Activated T-helper 1 cell treated with anti-CD3 and anti-CD28 coated beads, Interleukin-12 subunit alpha, Interleukin-12 subunit beta, Interleukin-2, Interleukin-4 antibody, amounts not matched to agents 30 ng/mL and 10 ng/mL and 1 ng/mL, durations not matched to agents 14 hours and 24 hours and 36 hours (primary cell): ENCODE results near the gene CTNNA1. TPM values are rescaled to one million over a fixed set of nuclear protein-coding genes. Genes with fewer than 3 reads are reported as not detected.
"Not testable (repeated sequence)": the region's sequence is repeated elsewhere in the genome, so short reads cannot be mapped to it uniquely, and the experiment has no call there.

Experiments used
- DNase-seq: peaks from one replicate; pipeline ENCODE4 v3.0.0; 2021; ENCODE audit warnings: low spot score
- H3K27ac Mint-ChIP-seq: one replicate; pipeline ENCODE4 v1.8.0; 2021; ENCODE audit warnings: mild to moderate bottlenecking, mixed read lengths
- H3K27me3 Mint-ChIP-seq: one replicate; pipeline ENCODE4 v1.8.0; 2022; ENCODE audit warnings: mild to moderate bottlenecking, moderate library complexity, mixed read lengths; ENCODE audit not compliant: insufficient read depth
- H3K36me3 Mint-ChIP-seq: one replicate; pipeline ENCODE4 v1.8.0; 2021; ENCODE audit warnings: low read depth, mixed read lengths
- H3K4me1 Mint-ChIP-seq: one replicate; pipeline ENCODE4 v1.8.0; 2021; ENCODE audit warnings: low read depth, mixed read lengths
- H3K4me3 Mint-ChIP-seq: one replicate; pipeline ENCODE4 v1.8.0; 2021; ENCODE audit warnings: mild to moderate bottlenecking, moderate library complexity, mixed read lengths
- H3K9me3 Mint-ChIP-seq: one replicate; pipeline ENCODE4 v1.8.0; 2021; ENCODE audit warnings: mixed read lengths
- intact Hi-C: fragments of 100-400 bp; cut with micrococcal nuclease; formaldehyde crosslinking; loops from one replicate; pipeline ENCODE4 v1.15.1; 2024
- total RNA-seq: library from RNA; stranded (reverse); gene quantifications from 2 replicates; pipeline ENCODE4 v1.2.3, GENCODE V29; 2022

The CTNNA1 gene
- total RNA-seq, 1 donor from 2014 or later = 58.0 TPM

GRCh38 chr5:138807182-138807581 lies 54.0 kb downstream of the CTNNA1 start:
- Mint-ChIP-seq H3K4me1 (peaks cover 6% of the 10 kb centered on the region), H3K36me3 (peaks cover 9% of the 10 kb centered on the region), H3K27ac (no peak overlapping the region), H3K4me3 (no peak overlapping the region), H3K27me3 (no peaks in the 10 kb centered on the region), H3K9me3 (no peaks in the 10 kb centered on the region)
- intact Hi-C loops = no loop called here
- no peak for DNase-seq

GRCh38 chr5:138809391-138809790 lies 56.2 kb downstream of the CTNNA1 start:
- intact Hi-C loops = no loop called here
- Mint-ChIP-seq H3K27me3 (no peaks in the 10 kb centered on the region), H3K36me3 (peaks cover 7% of the 10 kb centered on the region), H3K4me3 (no peak overlapping the region), H3K27ac (no peak overlapping the region), H3K9me3 (no peaks in the 10 kb centered on the region), H3K4me1 (peaks cover 6% of the 10 kb centered on the region)
- no peak for DNase-seq

DNA sequence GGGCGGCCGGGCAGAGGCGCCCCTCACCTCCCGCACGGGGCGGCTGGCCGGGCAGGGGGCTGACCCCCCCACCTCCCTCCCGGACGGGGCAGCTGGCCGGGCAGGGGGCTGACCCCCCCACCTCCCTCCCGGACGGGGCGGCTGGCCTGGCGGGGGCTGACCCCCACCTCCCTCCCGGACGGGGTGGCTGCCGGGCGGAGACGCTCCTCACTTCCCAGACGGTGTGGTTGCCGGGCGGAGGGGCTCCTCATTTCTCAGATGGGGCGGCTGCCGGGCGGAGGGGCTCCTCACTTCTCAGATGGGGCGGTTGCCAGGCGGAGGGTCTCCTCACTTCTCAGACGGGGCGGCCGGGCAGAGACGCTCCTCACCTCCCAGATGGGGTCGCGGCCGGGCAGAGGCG lies 57.6 kb downstream of the CTNNA1 start:
- intact Hi-C loops, H3K4me3 Mint-ChIP-seq, H3K27me3 Mint-ChIP-seq, DNase-seq, H3K4me1 Mint-ChIP-seq, H3K9me3 Mint-ChIP-seq, H3K27ac Mint-ChIP-seq, H3K36me3 Mint-ChIP-seq: not testable (repeated sequence)

GRCh38 chr5:138815529-138815928 lies 62.3 kb downstream of the CTNNA1 start:
- H3K4me3 Mint-ChIP-seq = no peak overlapping the region
- no peaks in the 10 kb centered on the region for H3K4me1 Mint-ChIP-seq
- H3K27me3 Mint-ChIP-seq = no peaks in the 10 kb centered on the region
- H3K9me3 Mint-ChIP-seq = no peaks in the 10 kb centered on the region
- peaks cover 4% of the 10 kb centered on the region for H3K36me3 Mint-ChIP-seq
- no peak overlapping the region for H3K27ac Mint-ChIP-seq
- no peak for DNase-seq
- intact Hi-C loops = no loop called here

GRCh38 chr5:138817241-138817640 lies 64.0 kb downstream of the CTNNA1 start:
- no peaks in the 10 kb centered on the region for H3K4me1 Mint-ChIP-seq
- intact Hi-C loops = no loop called here
- H3K4me3 Mint-ChIP-seq = no peak overlapping the region
- no peaks in the 10 kb centered on the region for H3K9me3 Mint-ChIP-seq
- H3K27me3 Mint-ChIP-seq = no peaks in the 10 kb centered on the region
- DNase-seq = no peak
- peaks cover 4% of the 10 kb centered on the region for H3K36me3 Mint-ChIP-seq
- no peak overlapping the region for H3K27ac Mint-ChIP-seq

DNA sequence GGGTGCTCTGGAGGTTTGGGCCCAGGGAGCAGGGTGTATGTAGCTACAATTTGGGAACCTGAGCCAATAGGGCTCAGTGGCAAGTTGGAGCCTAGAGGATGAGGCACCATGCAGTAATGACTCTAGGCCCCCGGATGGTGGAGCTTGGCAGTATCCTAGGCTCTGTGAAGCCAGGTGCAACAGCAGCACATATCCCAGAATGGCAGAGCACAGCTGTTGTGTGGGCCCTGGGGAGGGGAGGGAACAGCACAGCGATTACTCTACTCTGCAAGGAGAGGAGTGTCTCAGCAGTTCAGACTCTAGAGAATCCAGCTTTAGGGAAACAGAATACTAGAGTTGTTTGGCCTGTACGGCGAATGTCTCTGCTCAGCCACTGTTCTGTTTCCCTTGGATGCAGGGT lies 65.9 kb downstream of the CTNNA1 start:
- H3K36me3 Mint-ChIP-seq = peaks cover 4% of the 10 kb centered on the region
- no peaks in the 10 kb centered on the region for H3K9me3 Mint-ChIP-seq
- H3K4me1 Mint-ChIP-seq = no peaks in the 10 kb centered on the region
- no peak for DNase-seq
- intact Hi-C loops = no loop called here
- no peak overlapping the region for H3K4me3 Mint-ChIP-seq
- H3K27ac Mint-ChIP-seq = no peak overlapping the region
- no peaks in the 10 kb centered on the region for H3K27me3 Mint-ChIP-seq

DNA sequence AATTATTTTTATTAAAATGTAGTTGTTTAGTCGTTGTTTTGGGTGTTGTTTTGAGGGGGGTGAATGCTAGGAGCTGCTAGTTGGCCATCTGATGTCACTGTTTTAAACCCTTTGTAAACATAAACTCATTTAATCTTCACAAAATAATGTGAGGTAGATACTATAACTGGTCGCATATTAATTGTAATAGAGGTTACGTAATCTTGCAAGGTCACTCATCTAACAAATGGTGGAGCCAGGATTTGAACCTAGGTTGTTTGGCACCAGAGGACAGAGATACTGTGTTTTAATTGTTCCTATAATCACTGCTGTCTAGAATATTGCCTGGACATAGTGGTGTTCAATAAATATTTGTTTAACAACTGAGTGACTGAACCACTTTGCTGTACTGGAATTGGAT lies 67.5 kb downstream of the CTNNA1 start:
- peaks cover 2% of the 10 kb centered on the region for H3K36me3 Mint-ChIP-seq
- no peak overlapping the region for H3K27ac Mint-ChIP-seq
- no peak for DNase-seq
- no peaks in the 10 kb centered on the region for H3K9me3 Mint-ChIP-seq
- no peaks in the 10 kb centered on the region for H3K27me3 Mint-ChIP-seq
- no peak overlapping the region for H3K4me3 Mint-ChIP-seq
- H3K4me1 Mint-ChIP-seq = no peaks in the 10 kb centered on the region
- intact Hi-C loops = loop anchor here (10.0 kb wide), 1 partner anchor 554 kb away; no protein-coding TSS in a partner anchor

DNA sequence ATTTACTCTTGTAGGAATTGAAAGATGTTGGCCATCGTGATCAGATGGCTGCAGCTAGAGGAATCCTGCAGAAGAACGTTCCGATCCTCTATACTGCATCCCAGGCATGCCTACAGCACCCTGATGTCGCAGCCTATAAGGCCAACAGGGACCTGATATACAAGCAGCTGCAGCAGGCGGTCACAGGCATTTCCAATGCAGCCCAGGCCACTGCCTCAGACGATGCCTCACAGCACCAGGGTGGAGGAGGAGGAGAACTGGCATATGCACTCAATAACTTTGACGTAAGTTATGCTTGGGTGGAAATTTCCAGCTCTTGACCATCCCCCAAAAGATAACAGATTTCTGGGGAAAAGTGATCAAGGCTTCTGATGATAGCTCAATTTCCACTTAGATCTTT lies 71.3 kb downstream of the CTNNA1 start:
- DNase-seq = no peak
- Mint-ChIP-seq H3K27ac (no peak overlapping the region), H3K27me3 (no peaks in the 10 kb centered on the region), H3K9me3 (no peaks in the 10 kb centered on the region), H3K36me3 (peaks cover 7% of the 10 kb centered on the region), H3K4me1 (no peaks in the 10 kb centered on the region), H3K4me3 (no peak overlapping the region)
- intact Hi-C loops = loop anchor here (10.0 kb wide), 1 partner anchor 550 kb away; no protein-coding TSS in a partner anchor

GRCh38 chr5:138824924-138825863 lies 72.0 kb downstream of the CTNNA1 start:
- H3K4me1 Mint-ChIP-seq = no peaks in the 10 kb centered on the region
- H3K27ac Mint-ChIP-seq = no peak overlapping the region
- no peak for DNase-seq
- no peaks in the 10 kb centered on the region for H3K27me3 Mint-ChIP-seq
- peaks cover 7% of the 10 kb centered on the region for H3K36me3 Mint-ChIP-seq
- H3K4me3 Mint-ChIP-seq = no peak overlapping the region
- H3K9me3 Mint-ChIP-seq = no peaks in the 10 kb centered on the region
- intact Hi-C loops = loop anchor here (1.0 to 10.0 kb wide), 2 partner anchors 437 to 550 kb away; no protein-coding TSS in a partner anchor

- no peak for DNase-seq
- H3K4me1 Mint-ChIP-seq = peaks cover 11% of the 10 kb centered on the region
- no peak overlapping the region for H3K27ac Mint-ChIP-seq
- no peaks in the 10 kb centered on the region for H3K27me3 Mint-ChIP-seq
- H3K36me3 Mint-ChIP-seq = peaks cover 7% of the 10 kb centered on the region
- H3K9me3 Mint-ChIP-seq = no peaks in the 10 kb centered on the region
- intact Hi-C loops = loop anchor here (10.0 kb wide), 1 partner anchor 546 kb away; no protein-coding TSS in a partner anchor
- H3K4me3 Mint-ChIP-seq = no peak overlapping the region
Observed at GRCh38 chr5:138828556-138828955, 75.3 kb downstream of the CTNNA1 start.

- H3K27me3 Mint-ChIP-seq = no peaks in the 10 kb centered on the region
- H3K9me3 Mint-ChIP-seq = no peaks in the 10 kb centered on the region
- H3K27ac Mint-ChIP-seq = no peak overlapping the region
- H3K36me3 Mint-ChIP-seq = peaks cover 7% of the 10 kb centered on the region
- no peak overlapping the region for H3K4me3 Mint-ChIP-seq
- no peak for DNase-seq
- peaks cover 11% of the 10 kb centered on the region for H3K4me1 Mint-ChIP-seq
- intact Hi-C loops = loop anchor here (10.0 kb wide), 1 partner anchor 545 kb away; no protein-coding TSS in a partner anchor
Observed at GRCh38 chr5:138829341-138829740, 76.1 kb downstream of the CTNNA1 start.

GRCh38 chr5:138831703-138832102 lies 78.5 kb downstream of the CTNNA1 start:
- Mint-ChIP-seq H3K4me1 (peaks cover 11% of the 10 kb centered on the region), H3K9me3 (no peaks in the 10 kb centered on the region), H3K27ac (no peak overlapping the region), H3K36me3 (peaks cover 7% of the 10 kb centered on the region), H3K27me3 (peaks cover 2% of the 10 kb centered on the region), H3K4me3 (no peak overlapping the region)
- intact Hi-C loops = no loop called here
- DNase-seq = no peak

DNA sequence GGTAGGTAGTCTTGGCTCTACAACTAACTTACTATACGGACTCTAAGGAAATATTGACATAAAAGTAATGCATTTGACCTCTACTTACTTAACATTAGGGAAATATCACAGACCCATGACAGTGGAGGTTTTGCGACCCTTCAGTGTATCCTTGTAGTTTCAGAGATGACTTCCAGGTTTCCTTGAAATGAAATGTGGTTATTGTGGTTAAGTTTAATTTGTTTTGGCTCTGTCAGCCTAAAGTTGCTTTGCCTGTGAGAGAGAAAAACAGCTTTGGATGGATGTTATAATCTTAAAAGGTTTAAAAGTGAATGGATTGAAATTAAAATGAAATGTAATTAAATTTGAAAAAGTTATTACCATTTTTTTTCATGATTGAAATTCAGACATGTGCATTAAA lies 79.0 kb downstream of the CTNNA1 start:
- H3K9me3 Mint-ChIP-seq = no peaks in the 10 kb centered on the region
- intact Hi-C loops = no loop called here
- H3K4me3 Mint-ChIP-seq = no peak overlapping the region
- DNase-seq = no peak
- peaks cover 7% of the 10 kb centered on the region for H3K36me3 Mint-ChIP-seq
- no peak overlapping the region for H3K27ac Mint-ChIP-seq
- peaks cover 11% of the 10 kb centered on the region for H3K4me1 Mint-ChIP-seq
- peaks cover 2% of the 10 kb centered on the region for H3K27me3 Mint-ChIP-seq
